ENCODE data around the gene CD55.

DNA sequence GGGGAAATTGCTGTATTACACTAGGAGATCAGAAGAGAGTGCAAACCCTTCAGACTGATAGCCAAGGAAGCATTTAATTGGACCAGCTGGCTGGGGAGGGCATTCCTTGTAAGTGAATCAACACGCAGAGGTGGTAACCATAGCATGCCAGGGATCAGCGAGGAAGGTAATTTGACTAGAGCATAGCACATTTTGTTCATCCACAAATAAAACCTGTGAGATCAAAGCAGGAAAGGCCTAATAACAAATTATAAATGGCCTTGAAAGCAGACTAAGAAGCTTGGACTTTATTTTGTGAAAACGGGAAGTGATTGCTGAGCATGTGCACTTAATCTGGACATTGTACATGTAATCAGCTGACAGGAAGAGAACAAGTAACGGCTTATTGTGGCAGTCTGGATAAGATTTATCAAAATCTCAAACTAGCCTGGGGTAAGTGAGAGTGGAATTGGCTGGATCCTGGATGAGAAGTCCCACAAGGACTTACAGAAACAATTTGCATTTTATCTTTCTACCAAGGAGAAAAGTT lies 11.7 kb upstream of the CD55 start:
- no peak for TF ChIP-seq POLR2A (IDR thresholded peaks at IDR 0.05)
- TF ChIP-seq, protein P1, sequence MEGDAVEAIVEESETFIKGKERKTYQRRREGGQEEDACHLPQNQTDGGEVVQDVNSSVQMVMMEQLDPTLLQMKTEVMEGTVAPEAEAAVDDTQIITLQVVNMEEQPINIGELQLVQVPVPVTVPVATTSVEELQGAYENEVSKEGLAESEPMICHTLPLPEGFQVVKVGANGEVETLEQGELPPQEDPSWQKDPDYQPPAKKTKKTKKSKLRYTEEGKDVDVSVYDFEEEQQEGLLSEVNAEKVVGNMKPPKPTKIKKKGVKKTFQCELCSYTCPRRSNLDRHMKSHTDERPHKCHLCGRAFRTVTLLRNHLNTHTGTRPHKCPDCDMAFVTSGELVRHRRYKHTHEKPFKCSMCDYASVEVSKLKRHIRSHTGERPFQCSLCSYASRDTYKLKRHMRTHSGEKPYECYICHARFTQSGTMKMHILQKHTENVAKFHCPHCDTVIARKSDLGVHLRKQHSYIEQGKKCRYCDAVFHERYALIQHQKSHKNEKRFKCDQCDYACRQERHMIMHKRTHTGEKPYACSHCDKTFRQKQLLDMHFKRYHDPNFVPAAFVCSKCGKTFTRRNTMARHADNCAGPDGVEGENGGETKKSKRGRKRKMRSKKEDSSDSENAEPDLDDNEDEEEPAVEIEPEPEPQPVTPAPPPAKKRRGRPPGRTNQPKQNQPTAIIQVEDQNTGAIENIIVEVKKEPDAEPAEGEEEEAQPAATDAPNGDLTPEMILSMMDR (IDR thresholded peaks at IDR 0.05): no peak
